Gastroesophageal sphincter (tissue), 4 donors: Measurements from ENCODE around the gene ING5. TPM values are rescaled to one million over a fixed set of nuclear protein-coding genes. Genes with fewer than 3 reads are reported as not detected.

Experiments used
- ATAC-seq: fragments of 150-250 bp; one replicate; pipeline ENCODE4 v1.9.1; 2016; ENCODE audit warnings: mild to moderate bottlenecking, moderate library complexity
- H3K27ac ChIP-seq, 4 donors: fragments of 200-600 bp; sonication (generic) in 3 of 4; 1 replicate in 3 of 4; 2 replicates in 1 of 4; pipeline ENCODE4 v1.5.1; 2016 to 2019
- H3K27me3 ChIP-seq: fragments of 200-600 bp; sonication (generic); one replicate; pipeline ENCODE4 v1.5.1; 2019
- H3K36me3 ChIP-seq, 2 donors: fragments of 200-600 bp; sonication (generic); one replicate each; pipeline ENCODE4 v1.5.1; 2019; ENCODE audit warnings: control low read depth in 1 of 2
- H3K4me1 ChIP-seq, 3 donors: fragments of 200-600 bp; sonication (generic); 1 replicate in 2 of 3; 2 replicates in 1 of 3; pipeline ENCODE4 v1.5.1; 2016 to 2019; ENCODE audit warnings: control low read depth in 2 of 3
- H3K4me3 ChIP-seq, 2 donors: fragments of 200-600 bp; sonication (generic); one replicate each; pipeline ENCODE4 v1.5.1; 2019; ENCODE audit warnings: mild to moderate bottlenecking in 1 of 2, moderate library complexity in 1 of 2
- H3K9me3 ChIP-seq, 3 donors: fragments of 200-600 bp; sonication (generic); one replicate each; pipeline ENCODE4 v1.5.1; 2017 to 2019; ENCODE audit warnings: control low read depth in 2 of 3
- CTCF ChIP-seq, 4 experiments: fragments of 200-600 bp in 2 of 4; fragments of 450-650 bp in 2 of 4; sonication (generic) in 1 of 4; IDR thresholded peaks; one replicate each; pipeline ENCODE4 v1.5.1; 2017 to 2019; ENCODE audit warnings: antibody characterized with exemption in 4 of 4, mild to moderate bottlenecking in 2 of 4, moderate library complexity in 2 of 4
- EP300 ChIP-seq: sonication (generic); formaldehyde crosslinking; IDR thresholded peaks from one replicate; pipeline ENCODE4 v1.6.1; 2017; ENCODE audit warnings: antibody characterized with exemption, mild to moderate bottlenecking
- POLR2A ChIP-seq, 2 donors: fragments of 450-650 bp; IDR thresholded peaks; one replicate each; pipeline ENCODE4 v1.6.1; 2017; ENCODE audit warnings: antibody characterized with exemption in 2 of 2, mild to moderate bottlenecking in 2 of 2, moderate library complexity in 1 of 2
- POLR2AphosphoS5 ChIP-seq: sonication (generic); formaldehyde crosslinking; IDR thresholded peaks from one replicate; pipeline ENCODE4 v1.6.1; 2017; ENCODE audit warnings: antibody characterized with exemption
- WGBS, 2 donors: methylation state at CpG; one replicate each; pipeline ENCODE4 v1.1.5; 2018; ENCODE audit warnings: low coverage in 1 of 2; 5-methylcytosine and 5-hydroxymethylcytosine counted together
- total RNA-seq, 4 donors: library from RNA; depleted of rRNA; stranded (reverse); fragments of >200 nt; gene quantifications; one replicate each; pipeline ENCODE4 v1.1.0, GENCODE V29; 2016

The ING5 gene
- total RNA-seq, 4 donors from 2014 or later, result 18.0 to 46.7 (median 35.5) TPM

DNA sequence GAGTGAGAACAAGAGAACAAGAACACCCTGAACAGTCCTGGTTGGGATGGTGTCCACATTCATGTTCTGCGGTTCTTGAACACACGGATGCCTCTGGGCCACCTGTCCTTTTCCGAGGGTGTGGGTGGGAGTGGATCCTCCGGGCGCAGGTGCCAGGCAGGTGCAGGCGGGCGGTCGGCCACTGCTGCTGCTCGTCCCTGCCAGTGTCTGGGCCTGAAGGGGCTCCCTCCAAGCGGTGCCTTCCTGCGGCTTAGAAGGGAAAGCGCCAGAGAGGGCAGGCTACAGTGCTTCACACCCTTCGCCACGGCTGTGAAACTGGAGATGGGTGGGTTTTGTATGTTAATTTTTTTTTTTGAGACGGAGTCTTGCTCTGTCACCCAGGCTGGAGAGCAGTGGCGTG lies 24.6 kb downstream of the ING5 start:
- no peak for ATAC-seq
- TF ChIP-seq CTCF (IDR thresholded peaks at IDR 0.05) (no peak), POLR2A (IDR thresholded peaks at IDR 0.05) (no peak), EP300 (no peak), POLR2AphosphoS5 (no peak)
- Histone ChIP-seq H3K36me3 (peaks cover 0 to 62% of the 10 kb centered on the region in 2 donors), H3K9me3 (no peaks in the 10 kb centered on the region), H3K4me1 (no peaks in the 10 kb centered on the region), H3K27ac (no peak overlapping the region), H3K4me3 (no peak overlapping the region), H3K27me3 (no peaks in the 10 kb centered on the region)
- WGBS, 2 donors, result 95 to 100% methylated on average over 1 to 13 of the region's 16 CpGs

- peaks cover 0 to 5% (median 0%) of the 10 kb centered on the region in 3 donors for H3K4me1 ChIP-seq
- WGBS, 2 donors, result no CpG with 5 or more reads among the region's 8 CpGs
These were observed 26.2 kb downstream of the ING5 start for GRCh38 chr2:241728000-241728399.

GRCh38 chr2:241728627-241729026 lies 26.8 kb downstream of the ING5 start:
- TF ChIP-seq POLR2AphosphoS5 (no peak), EP300 (no peak), POLR2A (IDR thresholded peaks at IDR 0.05) (no peak), CTCF (IDR thresholded peaks at IDR 0.05) (no peak)
- WGBS, 2 donors, result 85% methylated on average over 4 of the region's 19 CpGs; no CpG with 5 or more reads in 1 of the 2 donors
- Histone ChIP-seq H3K9me3 (no peaks in the 10 kb centered on the region), H3K36me3 (peaks cover 0 to 41% of the 10 kb centered on the region in 2 donors), H3K27me3 (no peaks in the 10 kb centered on the region), H3K4me1 (peaks cover 0 to 10% (median 0%) of the 10 kb centered on the region in 3 donors), H3K27ac (peak overlapping the region in 2 of 4 donors; percentile 19 to 33), H3K4me3 (no peak overlapping the region)
- ATAC-seq, result peak; percentile 56

More at GRCh38 chr2:241728000-241728399, 26.2 kb downstream of the ING5 start:
- Histone ChIP-seq H3K36me3 (peaks cover 0 to 47% of the 10 kb centered on the region in 2 donors), H3K9me3 (no peaks in the 10 kb centered on the region), H3K4me3 (no peak overlapping the region), H3K27ac (peak overlapping the region in 2 of 4 donors; percentile 19 to 33), H3K27me3 (no peaks in the 10 kb centered on the region)
- no peak for ATAC-seq
- no peak for TF ChIP-seq POLR2AphosphoS5
- no peak for TF ChIP-seq CTCF (IDR thresholded peaks at IDR 0.05)
- no peak for TF ChIP-seq EP300
- no peak for TF ChIP-seq POLR2A (IDR thresholded peaks at IDR 0.05)

DNA sequence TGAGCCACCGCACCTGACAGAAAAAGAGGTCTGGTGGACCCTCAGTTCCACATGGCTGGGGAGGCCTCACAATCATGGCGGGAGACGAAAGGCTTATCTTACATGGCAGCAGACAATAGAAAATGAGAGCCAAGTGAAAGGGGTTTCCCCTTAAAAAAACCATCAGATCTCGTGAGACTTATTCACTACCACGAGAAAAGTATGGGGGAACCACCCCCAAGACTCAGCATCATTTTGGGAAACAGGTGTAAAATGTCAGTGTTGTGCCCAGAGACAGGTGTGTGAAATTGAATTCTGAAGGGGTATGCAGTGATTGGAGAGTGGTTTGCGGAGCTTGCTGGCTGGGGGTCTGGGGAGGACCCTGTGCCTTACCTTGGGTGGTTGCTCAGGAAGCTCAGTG lies 28.0 kb downstream of the ING5 start:
- WGBS, 2 donors, result 90% methylated on average over 3 to 5 of the region's 6 CpGs
- H3K27me3 ChIP-seq, result no peaks in the 10 kb centered on the region
- H3K9me3 ChIP-seq, result no peaks in the 10 kb centered on the region
- peaks cover 0 to 17% (median 3%) of the 10 kb centered on the region in 3 donors for H3K4me1 ChIP-seq
- H3K36me3 ChIP-seq, result peaks cover 0 to 28% of the 10 kb centered on the region in 2 donors
- H3K4me3 ChIP-seq, result no peak overlapping the region
- TF ChIP-seq POLR2A (IDR thresholded peaks at IDR 0.05) (no peak), CTCF (IDR thresholded peaks at IDR 0.05) (no peak), POLR2AphosphoS5 (no peak), EP300 (no peak)
- ATAC-seq, result no peak
- no peak overlapping the region for H3K27ac ChIP-seq

DNA sequence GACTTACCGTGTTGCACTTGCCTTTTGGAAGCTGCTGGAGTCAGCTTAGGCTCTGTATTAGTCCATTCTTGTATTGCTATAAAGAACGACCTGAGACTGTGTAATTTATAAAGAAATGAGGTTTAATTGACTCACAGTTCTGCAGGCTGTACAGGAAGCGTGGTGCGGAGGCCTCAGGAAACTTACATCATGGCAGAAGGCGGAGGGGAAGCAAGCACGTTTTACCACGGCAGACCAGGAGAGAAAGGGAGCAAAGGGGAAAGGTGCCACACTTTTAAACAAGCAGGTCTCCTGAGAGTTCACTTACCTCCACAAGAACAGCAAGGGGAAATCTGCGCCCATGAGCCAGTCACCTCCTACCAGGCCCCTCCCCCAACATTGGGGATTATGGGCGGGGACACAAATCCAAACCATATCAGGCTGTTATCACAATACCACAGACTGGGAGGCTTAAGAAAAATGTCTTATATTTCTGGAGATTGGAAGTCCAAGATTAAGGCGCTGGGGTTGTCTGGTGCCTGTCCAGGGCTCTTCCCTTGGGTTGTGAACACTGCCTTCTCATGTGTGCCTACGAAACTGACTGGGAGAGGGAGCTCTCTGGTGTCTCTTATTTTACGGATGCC lies 28.9 kb downstream of the ING5 start:
- H3K27ac ChIP-seq, result no peak overlapping the region
- H3K36me3 ChIP-seq, result peaks cover 0 to 19% of the 10 kb centered on the region in 2 donors
- H3K4me1 ChIP-seq, result peaks cover 0 to 23% (median 3%) of the 10 kb centered on the region in 3 donors
- 69 to 88% methylated on average over 5 to 6 of the region's 12 CpGs for WGBS, 2 donors
- no peaks in the 10 kb centered on the region for H3K27me3 ChIP-seq
- no peak overlapping the region for H3K4me3 ChIP-seq
- ATAC-seq, result no peak
- no peaks in the 10 kb centered on the region for H3K9me3 ChIP-seq
- TF ChIP-seq POLR2AphosphoS5, result no peak
- TF ChIP-seq EP300, result no peak
- no peak for TF ChIP-seq POLR2A (IDR thresholded peaks at IDR 0.05)
- TF ChIP-seq CTCF (IDR thresholded peaks at IDR 0.05), result no peak
